NCI-H345 treated with DMSO at 0.1 percent for 48 hours (cell line): ENCODE data around the gene TFIP11.

Source experiments
- DNase-seq: peaks from one replicate; lab custom pipeline; 2025; ENCODE audit not compliant: unreplicated experiment; lab: John Stamatoyannopoulos, UW

Gene TFIP11

GRCh38 chr22:26508148-26508547 lies 4.1 kb downstream of the TFIP11 start:
- no peak for DNase-seq

- DNase-seq: no peak
These were observed 8.5 kb downstream of the TFIP11 start for GRCh38 chr22:26503758-26504157.

GRCh38 chr22:26502688-26503561 lies 9.3 kb downstream of the TFIP11 start:
- no peak for DNase-seq

- DNase-seq: no peak
These were observed 10.3 kb downstream of the TFIP11 start for GRCh38 chr22:26501996-26502395.

GRCh38 chr22:26499188-26499703 lies 13.0 kb downstream of the TFIP11 start:
- DNase-seq: no peak

- DNase-seq: no peak
These were observed 15.8 kb downstream of the TFIP11 start for GRCh38 chr22:26496456-26496855.

- no peak for DNase-seq
These were observed 17.8 kb downstream of the TFIP11 start for GRCh38 chr22:26494506-26494905.

GRCh38 chr22:26492220-26492619 lies 20.1 kb downstream of the TFIP11 start:
- DNase-seq: no peak

GRCh38 chr22:26489447-26490036 lies 22.7 kb downstream of the TFIP11 start:
- no peak for DNase-seq

- DNase-seq: no peak
These were observed 24.3 kb downstream of the TFIP11 start for GRCh38 chr22:26487996-26488395.

- no peak for DNase-seq
These were observed 25.9 kb downstream of the TFIP11 start for GRCh38 chr22:26486394-26486793.

GRCh38 chr22:26485806-26486390 lies 26.4 kb downstream of the TFIP11 start:
- no peak for DNase-seq

- DNase-seq: no peak
These were observed 27.3 kb downstream of the TFIP11 start for GRCh38 chr22:26485013-26485412.

GRCh38 chr22:26484360-26484706 lies 27.9 kb downstream of the TFIP11 start:
- DNase-seq: no peak

- DNase-seq: peak; percentile 70
These were observed 28.6 kb downstream of the TFIP11 start, which contains the start of the genes HPS4 and SRRD for GRCh38 chr22:26483439-26484359. Gene HPS4, minus strand, starts transcription at chr22:26483783. Its CDS starts 2,021 bp downstream, at chr22:26481762. Gene SRRD, plus strand, starts transcription at chr22:26483877. Its CDS starts 14 bp downstream, at chr22:26483891.

- no peak for DNase-seq
These were observed 29.2 kb downstream of the TFIP11 start for GRCh38 chr22:26483043-26483438.

- DNase-seq: no peak
These were observed 30.1 kb downstream of the TFIP11 start for GRCh38 chr22:26482161-26482560.

GRCh38 chr22:26481694-26482093 lies 30.6 kb downstream of the TFIP11 start:
- no peak for DNase-seq

GRCh38 chr22:26481112-26481693 lies 31.1 kb downstream of the TFIP11 start:
- no peak for DNase-seq

GRCh38 chr22:26480611-26480932 lies 31.7 kb downstream of the TFIP11 start:
- no peak for DNase-seq
